GM23338 (cell line): ENCODE measurements around the gene RNF166.

Experiments used
- CREB1 ChIP-seq: fragments of 250-450 bp; sonication (Bioruptor Pico); IDR thresholded peaks from 2 replicates; pipeline ENCODE4 v1.5.0; 2020; ENCODE audit warnings: low read depth, mild to moderate bottlenecking, moderate library complexity
- CTCF ChIP-seq, 2 experiments: fragments of 200-600 bp in 1 of 2; sonication (generic) in 1 of 2; conservative IDR thresholded peaks; 2 replicates each; pipeline versions ENCODE4 v1.5.1 to v1.6.1; 2016 to 2017; ENCODE audit warnings: antibody characterized with exemption in 2 of 2, low read depth in 2 of 2, mild to moderate bottlenecking in 2 of 2, moderate library complexity in 1 of 2
- ETS1 ChIP-seq: IDR thresholded peaks from 2 replicates; pipeline ENCODE4 v1.6.1; 2016; ENCODE audit warnings: antibody characterized with exemption
- EZH2 ChIP-seq: fragments of 200-600 bp; sonication (generic); IDR thresholded peaks from one replicate; pipeline ENCODE4 v1.8.0; 2017; ENCODE audit warnings: antibody characterized with exemption, mild to moderate bottlenecking, low read depth; ENCODE audit not compliant: unreplicated experiment
- EZH2phosphoT487 ChIP-seq: fragments of 200-600 bp; sonication (generic); IDR thresholded peaks from one replicate; pipeline ENCODE4 v1.8.1; 2018; ENCODE audit warnings: antibody characterized with exemption; ENCODE audit not compliant: unreplicated experiment
- POLR2AphosphoS5 ChIP-seq: IDR thresholded peaks from 2 replicates; pipeline ENCODE4 v1.6.1; 2016; ENCODE audit warnings: antibody characterized with exemption, low read depth
- REST ChIP-seq: IDR thresholded peaks from one replicate; pipeline ENCODE4 v1.6.1; 2018; ENCODE audit warnings: antibody characterized with exemption; ENCODE audit not compliant: unreplicated experiment
- ZNF114 ChIP-seq: fragments of 250-450 bp; sonication (Bioruptor Pico); IDR thresholded peaks from 2 replicates; pipeline ENCODE4 v1.5.0; 2020; ENCODE audit warnings: mild to moderate bottlenecking, moderate library complexity

- TF ChIP-seq CTCF (conservative IDR thresholded peaks at IDR 0.05; ENCODE audit: low read depth in 2 of 2) = no peak
- TF ChIP-seq POLR2AphosphoS5 = no peak
- no peak for TF ChIP-seq EZH2
- TF ChIP-seq EZH2phosphoT487 = no peak
- TF ChIP-seq CREB1 (CRISPR knock-in tag) = no peak
- TF ChIP-seq ETS1 = no peak
- no peak for TF ChIP-seq REST
- no peak for TF ChIP-seq ZNF114
Measured at GRCh38 chr16:88673716-88674379, 32.4 kb downstream of the RNF166 start.
